Myocyte (in vitro differentiated cells): ENCODE results near the gene ALKBH8. TPM values are rescaled to one million over a fixed set of nuclear protein-coding genes. Genes with fewer than 3 reads are reported as not detected.
"Not testable (repeated sequence)": the region's sequence is repeated elsewhere in the genome, so short reads cannot be mapped to it uniquely, and the experiment has no call there.

Source experiments
- DNase-seq: peaks from one replicate; pipeline ENCODE4 v3.0.0-alpha.2; 2012; ENCODE audit warnings: low read depth
- total RNA-seq: library from RNA; depleted of rRNA; stranded (reverse); fragments of >200 nt; gene quantifications from 2 replicates; pipeline ENCODE4 v1.2.3, GENCODE V29; 2014

Gene ALKBH8
- total RNA-seq, 1 donor from 2014 or later = 4.9 TPM

DNA sequence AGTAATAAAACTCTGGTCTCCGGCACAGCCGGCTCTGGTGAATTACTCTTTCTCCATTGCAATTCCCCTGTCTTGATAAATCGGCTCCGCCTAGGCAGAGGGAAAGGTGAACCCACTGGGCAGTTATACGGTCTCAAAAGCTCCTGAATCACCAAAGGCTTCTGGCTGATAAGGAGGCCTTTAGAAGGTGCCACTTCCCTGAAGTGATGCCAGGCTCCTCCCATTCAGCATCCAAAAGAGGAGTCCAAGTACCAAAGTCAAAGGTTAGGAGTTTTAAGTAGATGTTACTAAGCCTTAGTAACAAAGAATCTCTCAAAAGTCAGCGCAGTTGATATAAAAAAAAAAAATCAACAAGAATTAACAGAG lies 11.8 kb upstream of the ALKBH8 start:
- DNase-seq = no peak

DNA sequence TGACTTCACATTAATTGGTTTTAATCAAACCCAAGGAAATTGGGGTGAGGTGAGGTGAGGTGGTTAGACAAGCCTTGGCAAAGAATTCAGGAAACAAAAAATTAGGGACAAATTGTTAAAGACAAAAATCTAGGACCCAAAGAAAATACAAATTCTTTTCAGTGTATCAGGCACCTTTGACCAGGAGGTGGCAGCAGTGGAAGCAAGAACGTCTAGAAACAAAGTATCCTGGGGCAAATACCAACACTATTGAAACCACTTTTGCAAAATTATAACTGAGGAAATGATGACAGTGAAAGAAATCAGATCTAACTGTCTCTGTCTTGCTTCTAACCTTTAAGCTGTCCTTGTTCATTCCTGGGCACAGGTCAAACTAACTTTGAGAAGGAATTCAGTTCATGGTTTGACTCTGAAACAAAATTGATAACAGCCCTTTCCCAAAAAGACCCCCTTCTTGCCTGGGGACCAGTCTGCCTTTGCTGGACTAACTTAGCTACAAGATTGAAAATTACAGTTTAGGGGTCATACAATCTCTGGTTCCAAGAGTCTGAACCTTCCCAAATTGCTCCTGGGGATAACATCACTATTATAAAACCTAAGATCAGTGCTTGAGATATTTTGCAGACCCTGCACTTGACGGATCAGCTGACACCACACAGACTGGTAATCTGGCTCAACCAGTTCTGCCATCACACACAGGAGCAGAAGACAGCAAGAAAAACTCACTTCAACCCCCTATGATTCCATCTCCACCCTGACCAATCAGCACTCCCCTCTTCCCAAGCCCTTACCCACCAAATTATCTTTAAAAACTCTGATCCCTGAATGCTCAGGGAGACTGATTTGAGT lies 11.2 kb upstream of the ALKBH8 start:
- DNase-seq = peak; percentile 69

DNA sequence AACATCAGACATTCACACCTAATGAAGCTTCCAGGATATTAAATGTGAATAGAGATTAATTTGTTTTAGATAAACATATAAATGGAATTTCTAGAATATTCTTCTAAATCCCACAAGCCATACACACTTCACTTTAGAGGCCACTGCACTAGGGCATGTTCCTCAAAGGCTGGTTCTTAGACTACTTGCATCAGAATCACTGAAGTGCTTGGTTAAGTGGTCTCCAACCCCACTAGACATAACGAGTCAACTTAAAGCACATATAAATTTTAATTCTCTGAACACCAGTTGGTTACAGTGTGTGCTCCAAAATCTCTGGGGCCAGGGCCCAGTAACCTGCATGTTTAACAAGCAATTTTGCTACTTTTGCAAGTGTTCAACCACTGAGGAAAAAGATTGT lies 7.9 kb upstream of the ALKBH8 start:
- DNase-seq = no peak

DNA sequence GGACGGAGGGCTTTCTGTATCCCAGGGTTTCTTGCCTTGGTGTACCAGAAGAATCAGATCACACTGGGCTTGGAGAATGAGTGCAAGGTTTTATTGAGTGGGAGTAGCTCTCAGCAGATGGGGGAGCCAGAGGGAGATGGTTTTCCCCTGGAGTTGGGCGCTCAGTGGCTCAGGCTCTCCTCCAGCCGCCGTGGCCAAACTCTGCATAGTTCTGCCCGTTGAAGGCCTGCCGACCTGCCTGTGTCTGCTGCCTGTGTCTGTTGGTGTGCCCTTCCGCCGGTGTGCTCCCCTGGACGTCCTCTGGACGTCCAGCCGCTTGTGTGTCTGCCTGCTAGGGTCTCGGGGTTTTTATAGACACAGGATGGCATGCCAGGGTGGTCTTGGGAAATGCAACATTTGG lies 4.5 kb upstream of the ALKBH8 start:
- no peak for DNase-seq

DNA sequence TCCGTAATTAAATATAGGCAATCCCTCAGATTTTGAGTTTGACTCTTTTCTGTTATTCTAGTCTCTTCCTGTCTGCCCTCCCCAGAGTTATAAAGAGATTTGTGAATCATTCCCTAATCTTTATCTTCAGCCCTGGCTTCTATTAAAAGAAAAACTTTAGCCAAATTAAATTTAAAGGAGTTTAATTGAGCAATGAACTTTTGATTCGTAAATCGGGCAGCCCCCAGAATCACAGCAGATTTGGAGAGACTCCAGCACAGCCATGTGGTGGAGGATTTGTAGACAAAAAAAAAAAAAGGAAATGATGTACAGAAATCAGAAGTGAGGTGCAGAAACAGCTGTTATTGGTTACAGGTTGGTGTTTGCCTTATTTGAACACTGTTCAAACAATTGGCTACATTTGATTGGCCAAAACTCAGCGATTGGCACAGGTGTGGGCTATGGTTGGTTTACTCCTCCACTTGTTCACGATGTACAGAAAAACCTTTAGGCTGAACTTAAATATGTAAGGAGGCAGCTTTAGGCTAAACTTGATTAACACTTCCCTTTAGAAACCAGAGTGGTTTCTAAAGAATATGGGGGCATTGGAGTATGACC lies 2.3 kb upstream of the ALKBH8 start:
- DNase-seq = no peak

DNA sequence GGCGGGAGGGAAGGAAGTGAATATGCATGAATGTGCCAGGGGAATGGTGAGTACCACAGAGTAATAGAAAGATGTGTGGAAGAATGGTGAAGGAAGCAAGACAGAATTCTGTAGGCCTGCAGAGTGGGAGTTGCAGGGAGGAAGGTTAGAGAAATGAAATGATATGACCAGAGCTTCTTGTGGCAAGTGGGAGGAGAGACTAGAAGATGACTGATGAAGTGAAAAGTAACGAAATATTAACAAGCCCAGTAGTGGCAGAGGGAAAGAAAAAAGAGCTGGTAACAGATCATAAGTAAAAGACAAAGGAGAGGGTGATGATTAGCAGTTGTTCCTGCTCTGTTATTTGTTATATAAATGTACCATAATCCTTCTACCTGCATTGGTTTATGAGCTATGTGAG lies 1.0 kb upstream of the ALKBH8 start:
- DNase-seq = no peak

DNA sequence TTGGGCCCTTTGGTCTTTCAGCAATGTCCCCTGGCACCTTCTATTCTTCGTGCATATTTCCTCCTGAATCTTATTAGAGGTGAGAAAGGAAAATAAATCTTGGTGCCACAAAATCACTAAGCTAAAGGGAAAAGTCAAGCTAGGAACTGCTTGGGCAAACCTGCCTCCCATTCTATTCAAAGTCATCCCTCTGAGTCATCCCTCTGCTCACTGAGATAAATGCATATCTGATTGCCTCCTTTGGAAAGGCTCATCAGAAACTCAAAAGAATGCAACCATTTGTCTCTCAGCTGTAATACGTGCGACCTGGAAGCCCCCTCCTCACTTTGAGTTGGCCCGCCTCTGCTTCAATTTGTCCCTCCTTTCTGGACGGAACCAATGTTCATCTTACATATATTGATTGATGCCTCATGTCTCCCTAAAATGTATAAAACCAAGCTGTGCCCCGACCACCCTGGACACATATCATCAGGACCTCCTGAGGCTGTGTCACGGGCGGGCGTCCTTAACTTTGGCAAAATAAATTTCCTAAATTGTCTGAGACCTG lies 493 bp upstream of the ALKBH8 start:
- not testable (repeated sequence) for DNase-seq

DNA sequence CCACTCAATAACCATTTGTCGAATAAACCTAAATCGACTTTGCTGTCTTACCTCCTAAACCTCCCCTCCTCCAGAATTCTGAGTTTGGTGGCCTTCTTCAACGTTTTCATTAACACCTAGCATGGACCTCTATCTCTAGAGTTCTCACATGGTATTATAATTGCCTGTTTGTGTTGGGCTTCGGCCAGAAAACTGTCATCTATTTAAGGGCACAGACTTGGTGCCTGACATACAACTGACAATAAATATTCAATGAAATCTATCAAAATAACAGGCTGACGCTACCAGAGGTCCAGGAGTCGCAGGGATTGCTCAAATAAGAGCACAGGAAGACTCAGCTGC lies 687 bp downstream of the ALKBH8 start:
- DNase-seq = no peak

DNA sequence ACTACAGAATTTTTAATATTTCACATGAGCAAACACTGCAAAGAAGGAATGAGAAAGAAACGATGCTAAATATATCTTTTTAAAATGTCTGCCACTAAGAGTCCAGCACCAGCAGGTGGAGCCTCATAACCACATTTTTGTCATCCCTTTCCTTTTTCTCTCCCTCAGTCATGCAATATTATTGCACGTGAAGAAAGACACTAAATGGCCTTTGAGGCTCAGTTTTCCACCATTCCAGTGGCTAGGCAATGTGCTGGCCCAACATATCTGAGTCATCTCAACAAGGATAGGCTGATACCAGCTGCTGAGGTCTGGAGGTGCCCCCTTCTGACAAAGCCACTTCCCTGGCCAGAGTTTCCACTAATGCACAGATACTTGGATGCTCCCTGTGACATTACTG lies 1.8 kb downstream of the ALKBH8 start:
- DNase-seq = peak; percentile 77

DNA sequence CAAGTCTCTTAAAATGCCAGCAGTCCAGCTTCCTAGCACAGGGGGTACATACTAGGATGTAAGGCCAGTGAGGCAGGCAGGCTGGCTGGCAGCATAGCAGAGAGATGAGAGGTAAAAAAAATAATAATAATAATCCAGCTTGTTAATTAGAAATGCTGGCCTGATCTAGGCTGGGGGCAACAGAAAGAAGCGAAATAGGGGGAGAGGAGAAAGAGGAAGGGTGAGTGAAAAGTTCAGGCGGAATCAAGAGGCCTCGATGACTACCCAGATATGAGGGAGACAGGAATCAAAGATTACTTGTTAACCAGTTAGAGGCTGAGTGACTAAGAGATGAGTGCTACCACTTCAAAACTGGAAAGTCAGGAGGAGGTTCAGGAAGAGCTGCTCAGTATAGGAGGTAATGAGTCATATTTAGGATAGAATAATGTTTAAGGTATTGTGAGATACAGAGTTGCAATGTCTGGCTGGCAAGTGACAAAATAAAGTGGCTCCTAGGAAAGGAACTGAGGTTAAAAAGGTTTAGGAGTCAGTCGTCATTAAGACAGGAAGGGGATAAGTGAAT lies 2.8 kb downstream of the ALKBH8 start:
- DNase-seq = no peak

DNA sequence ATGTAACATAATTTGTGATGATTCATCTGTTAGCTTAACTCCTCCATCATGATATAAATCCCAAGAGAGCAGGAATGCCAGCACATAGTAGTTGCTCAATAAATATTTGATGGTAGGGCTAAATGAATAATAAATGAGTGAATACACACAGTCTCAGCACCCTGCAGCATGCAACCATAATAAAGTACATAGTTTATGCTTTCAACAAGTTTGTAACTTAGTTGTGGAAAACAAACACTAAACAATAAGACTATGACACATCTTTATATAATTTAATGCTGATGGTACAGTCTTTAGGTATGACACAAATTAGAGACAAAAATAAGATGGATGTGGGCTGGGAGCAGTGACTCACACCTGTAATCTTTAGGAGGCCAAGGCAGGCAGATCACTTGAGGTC lies 3.8 kb downstream of the ALKBH8 start:
- no peak for DNase-seq

DNA sequence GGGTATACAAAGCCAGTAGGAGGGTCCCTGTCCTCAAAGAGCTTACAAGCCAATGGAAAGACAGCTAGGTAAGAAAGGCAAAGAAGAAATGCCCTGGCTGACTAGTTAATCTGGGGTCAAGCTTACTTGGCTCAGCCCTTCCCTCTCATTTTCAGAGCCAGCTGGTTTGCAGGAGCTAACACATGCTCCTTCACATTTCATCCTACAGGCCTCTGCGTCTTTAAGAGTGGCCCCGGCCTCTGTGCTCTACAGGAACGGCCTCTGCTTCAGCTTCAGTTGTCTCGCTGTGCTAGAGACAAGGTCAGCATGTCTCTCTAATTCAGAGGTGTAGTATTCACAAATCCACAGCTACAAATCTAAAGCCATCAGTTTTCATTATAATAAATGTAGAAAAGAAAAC lies 15.2 kb downstream of the ALKBH8 start:
- DNase-seq = no peak

DNA sequence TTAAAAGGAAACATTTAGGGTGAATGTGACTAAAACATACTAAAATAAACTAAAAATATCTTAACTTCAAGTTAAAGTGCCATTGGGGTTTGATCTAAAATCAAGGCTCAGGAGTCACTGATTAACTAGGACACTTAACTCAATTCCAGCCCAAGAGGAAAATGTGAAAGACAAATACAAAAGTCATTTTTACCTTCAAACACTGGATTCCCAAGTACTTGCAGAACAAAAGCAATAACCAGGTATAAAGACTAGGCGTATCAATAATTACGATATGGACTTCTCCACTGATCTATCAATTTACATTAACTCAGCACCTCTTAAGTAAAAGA lies 15.6 kb downstream of the ALKBH8 start:
- DNase-seq = no peak

DNA sequence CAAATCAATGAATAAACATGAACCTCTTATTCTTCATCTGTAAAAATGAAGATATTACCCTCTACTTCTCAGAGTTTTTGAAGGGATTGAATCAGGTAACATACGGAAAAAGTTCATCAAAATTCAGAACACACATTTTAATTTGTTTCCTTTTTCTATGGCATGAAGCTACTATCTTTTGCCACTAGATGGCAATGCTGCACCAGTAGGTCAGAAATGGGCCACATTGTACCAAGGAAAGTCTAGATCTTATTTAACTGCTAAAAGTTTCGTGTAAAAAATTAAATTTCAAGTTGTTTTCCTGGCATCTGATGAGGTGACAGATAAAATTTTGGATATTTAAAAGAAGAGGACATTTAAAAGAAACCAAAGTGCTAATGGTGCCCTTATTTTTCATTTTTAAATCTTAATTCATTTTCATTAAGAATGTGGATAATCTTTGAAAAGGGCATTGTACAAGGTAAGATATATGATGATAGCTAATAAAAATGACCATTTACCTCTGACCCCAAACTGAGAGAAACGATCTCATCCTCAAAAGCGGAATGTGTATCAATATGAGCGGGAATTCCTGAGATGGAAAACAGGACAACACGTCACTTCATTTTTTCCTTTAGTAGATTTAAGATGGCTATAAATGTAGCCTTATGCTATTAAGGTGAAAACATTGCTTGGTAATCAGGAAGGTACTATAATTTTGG lies 16.1 kb downstream of the ALKBH8 start:
- DNase-seq = peak; percentile 59

DNA sequence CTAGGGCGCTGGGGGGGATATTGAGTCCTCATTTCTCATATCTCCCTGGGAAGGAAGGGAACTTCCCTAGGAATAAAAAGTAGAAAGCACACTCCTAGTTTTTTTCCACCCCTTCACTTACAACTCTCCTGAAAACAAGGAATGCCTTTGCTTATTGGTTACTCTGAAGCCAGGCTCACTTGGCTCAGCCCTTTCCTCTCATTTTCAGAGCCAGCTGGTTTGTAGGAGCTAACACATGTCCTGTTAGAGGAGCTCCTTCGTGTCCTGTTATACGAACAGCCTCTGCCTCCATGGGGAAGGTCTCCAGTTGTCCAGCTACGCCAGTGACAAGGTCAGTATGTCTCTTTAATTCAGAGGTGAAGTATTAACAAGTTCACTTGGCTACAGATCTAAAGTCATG lies 17.6 kb downstream of the ALKBH8 start:
- no peak for DNase-seq

DNA sequence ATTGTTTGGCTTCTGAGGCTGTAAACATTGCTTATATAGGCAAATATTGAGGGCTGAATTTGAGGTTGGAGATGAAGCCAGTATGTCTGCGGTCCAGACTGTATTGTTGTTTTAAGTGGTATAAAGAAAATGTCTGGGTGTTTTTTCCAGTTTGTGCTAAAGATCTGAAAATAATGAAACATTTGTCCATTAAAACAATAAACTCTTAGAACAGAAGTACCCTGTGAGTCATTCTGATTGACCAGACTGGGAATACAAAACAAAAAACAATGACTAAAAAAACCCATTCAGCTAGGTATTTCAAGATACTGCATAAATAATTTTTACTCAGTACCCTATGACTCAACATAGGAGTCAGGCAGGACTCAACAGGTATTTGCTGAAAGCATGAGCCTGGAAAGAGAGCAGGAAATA lies 20.4 kb downstream of the ALKBH8 start:
- peak; percentile 9 for DNase-seq

DNA sequence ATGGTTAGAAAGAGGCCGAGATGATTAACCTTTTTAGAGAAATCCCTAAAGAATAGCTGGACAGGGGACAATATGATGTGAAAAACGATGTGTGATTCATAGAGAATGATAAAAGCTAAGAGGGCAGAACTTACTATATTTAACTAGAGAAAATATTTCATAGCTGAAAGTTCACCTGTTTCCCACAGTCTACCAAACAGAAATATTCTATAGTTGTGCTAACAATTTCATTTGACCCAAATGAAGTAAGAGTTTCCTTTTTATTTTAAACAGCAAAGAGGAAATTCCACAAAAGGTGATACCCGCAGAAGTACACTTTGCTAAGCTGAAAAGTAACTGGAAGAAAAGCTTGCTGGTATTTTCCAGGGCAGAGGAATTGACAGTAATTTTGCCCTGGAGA lies 26.7 kb downstream of the ALKBH8 start:
- DNase-seq = no peak

DNA sequence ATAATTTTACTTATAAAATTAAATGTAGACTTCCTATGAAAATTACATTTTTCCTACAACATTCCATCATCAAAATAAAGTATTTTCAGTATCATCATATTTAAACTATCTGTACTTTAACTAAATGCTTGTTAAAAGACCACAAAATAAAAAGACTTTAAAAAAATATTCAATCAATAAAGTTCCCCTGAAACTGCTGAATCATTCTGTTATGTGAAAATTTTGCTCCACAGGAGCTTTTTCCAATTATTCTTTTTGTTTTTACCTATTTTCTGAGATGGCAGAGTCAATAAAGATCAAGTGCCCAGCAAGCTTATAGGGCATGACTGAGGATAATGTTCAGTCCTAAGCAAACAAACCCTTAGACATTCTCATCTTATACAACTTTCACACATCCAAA lies 27.3 kb downstream of the ALKBH8 start:
- DNase-seq = no peak

DNA sequence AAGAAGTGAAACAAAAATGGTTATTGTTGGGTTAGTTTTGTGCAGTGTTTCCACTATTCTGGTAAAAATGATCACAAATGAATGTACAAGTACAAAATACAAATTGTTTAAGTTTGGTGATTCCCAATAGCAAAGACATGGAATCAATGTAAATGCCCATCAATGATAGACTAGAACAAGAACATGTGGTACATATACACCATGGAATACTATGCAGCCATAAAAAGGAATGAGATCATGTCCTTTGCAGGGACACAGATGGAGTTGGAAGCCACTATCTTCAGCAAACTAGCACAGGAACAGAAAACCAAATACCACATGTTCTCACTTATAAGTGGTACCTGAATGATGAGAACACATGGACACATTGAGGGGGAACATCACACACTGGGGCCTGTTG lies 28.4 kb downstream of the ALKBH8 start:
- DNase-seq = not testable (repeated sequence)

DNA sequence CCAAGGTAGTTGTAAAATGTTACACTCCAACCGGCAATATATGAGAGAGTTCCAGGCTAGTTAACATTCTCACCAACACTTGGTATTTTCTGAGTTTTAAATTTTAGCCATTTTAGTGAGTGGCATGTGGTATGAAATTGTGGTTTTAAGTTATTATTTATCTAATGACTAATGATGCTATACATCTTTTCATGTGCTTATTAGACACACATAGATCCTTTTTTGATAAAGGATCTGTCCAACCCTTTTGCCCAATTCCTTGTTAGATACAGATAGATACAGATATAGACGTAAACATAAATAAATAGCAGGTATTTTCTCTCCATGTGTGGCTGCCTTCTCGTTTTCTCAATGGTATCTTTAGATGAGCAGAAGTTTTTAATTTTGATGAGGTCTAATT lies 39.3 kb downstream of the ALKBH8 start:
- no peak for DNase-seq

DNA sequence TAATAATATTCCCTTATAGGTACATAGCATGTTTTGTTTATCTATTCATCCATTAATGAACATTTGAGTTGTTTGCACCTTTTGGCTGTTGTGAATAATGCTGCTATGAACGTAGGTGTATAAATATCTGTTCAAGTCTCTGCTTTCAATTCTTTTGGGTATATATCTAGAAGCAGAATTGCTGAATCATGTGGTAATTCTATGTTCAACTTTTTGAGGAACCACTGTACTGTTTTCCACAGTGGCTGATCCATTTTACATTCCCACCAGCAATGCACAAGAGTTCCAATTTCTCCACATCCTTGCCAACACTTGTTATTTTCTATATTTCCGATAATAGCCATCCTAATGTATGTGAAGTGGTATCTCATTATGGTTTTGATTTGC lies 56.7 kb downstream of the ALKBH8 start:
- no peak for DNase-seq

DNA sequence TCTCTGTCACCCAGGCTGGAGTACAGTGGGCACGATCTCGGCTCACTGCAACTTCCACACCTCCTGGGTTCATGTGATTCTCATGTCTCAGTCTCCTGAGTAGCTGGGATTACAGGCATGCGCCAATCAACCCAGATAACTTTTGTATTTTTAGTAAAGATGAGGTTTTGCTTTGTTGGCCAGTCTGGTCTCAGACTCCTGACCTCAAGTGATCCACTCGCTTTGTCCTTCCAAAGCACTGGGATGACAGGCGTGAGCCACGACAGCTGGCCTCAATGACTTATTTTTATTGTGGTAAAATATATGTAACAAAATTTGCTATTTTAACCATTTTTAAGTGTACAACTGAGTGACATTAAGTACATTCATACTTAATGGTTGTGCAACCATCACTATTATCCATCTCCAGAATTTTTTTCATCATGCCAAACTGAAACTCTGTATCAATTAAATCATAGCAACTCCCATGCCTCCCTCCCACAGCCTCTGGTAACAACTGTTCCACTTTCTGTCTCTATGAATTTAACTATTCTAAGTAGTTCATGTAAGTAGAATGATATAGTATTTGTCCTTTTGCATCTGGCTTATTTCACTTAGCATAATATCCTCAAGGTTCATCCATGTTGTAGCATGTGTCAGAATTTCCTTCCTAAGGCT lies 57.2 kb downstream of the ALKBH8 start:
- DNase-seq = peak; percentile 71
